Measurements from ENCODE around the gene NEK5.

DNA sequence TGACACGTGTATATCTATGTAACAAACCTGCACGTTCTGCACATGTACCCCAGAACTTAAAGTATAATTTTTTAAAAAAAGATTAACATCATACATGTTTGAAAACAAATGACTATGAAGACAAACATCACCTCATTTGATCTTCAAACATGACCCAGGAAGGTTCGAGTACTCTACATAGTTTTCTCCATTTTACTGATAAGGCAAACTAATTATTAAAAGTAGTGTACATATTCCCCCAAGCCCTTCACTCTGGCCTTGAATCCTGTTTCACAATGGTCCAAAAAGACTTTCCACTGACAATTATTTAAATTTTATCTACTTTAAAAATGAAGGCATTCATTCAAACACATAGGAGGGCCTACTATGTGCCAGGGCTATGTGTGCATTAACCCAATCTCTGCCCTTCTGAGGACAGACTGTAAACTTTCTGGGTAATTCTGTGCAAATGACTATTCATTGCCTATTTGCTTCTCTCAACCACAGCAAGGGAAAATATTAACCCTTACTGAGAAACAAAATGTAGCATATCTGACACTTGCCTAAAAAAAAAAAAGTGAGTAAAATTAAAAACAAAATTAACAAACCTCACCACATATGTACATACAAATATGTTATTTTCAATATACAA lies 139.8 kb downstream of the NEK5 start:
- TF ChIP-seq PPARA (CRISPR knock-in tag; IDR thresholded peaks at IDR 0.05; ENCODE audit: borderline replicate concordance) = no peak
- TF ChIP-seq CSDC2 (CRISPR knock-in tag; IDR thresholded peaks at IDR 0.05) = no peak
- no peak for TF ChIP-seq ZFP3 (CRISPR knock-in tag; IDR thresholded peaks at IDR 0.05)
- TF ChIP-seq, protein P1, sequence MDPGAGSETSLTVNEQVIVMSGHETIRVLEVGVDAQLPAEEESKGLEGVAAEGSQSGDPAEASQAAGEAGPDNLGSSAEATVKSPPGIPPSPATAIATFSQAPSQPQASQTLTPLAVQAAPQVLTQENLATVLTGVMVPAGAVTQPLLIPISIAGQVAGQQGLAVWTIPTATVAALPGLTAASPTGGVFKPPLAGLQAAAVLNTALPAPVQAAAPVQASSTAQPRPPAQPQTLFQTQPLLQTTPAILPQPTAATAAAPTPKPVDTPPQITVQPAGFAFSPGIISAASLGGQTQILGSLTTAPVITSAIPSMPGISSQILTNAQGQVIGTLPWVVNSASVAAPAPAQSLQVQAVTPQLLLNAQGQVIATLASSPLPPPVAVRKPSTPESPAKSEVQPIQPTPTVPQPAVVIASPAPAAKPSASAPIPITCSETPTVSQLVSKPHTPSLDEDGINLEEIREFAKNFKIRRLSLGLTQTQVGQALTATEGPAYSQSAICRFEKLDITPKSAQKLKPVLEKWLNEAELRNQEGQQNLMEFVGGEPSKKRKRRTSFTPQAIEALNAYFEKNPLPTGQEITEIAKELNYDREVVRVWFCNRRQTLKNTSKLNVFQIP (CRISPR knock-in tag; IDR thresholded peaks at IDR 0.05; ENCODE audit: borderline replicate concordance, low read depth) = no peak
- TF ChIP-seq, protein P2, sequence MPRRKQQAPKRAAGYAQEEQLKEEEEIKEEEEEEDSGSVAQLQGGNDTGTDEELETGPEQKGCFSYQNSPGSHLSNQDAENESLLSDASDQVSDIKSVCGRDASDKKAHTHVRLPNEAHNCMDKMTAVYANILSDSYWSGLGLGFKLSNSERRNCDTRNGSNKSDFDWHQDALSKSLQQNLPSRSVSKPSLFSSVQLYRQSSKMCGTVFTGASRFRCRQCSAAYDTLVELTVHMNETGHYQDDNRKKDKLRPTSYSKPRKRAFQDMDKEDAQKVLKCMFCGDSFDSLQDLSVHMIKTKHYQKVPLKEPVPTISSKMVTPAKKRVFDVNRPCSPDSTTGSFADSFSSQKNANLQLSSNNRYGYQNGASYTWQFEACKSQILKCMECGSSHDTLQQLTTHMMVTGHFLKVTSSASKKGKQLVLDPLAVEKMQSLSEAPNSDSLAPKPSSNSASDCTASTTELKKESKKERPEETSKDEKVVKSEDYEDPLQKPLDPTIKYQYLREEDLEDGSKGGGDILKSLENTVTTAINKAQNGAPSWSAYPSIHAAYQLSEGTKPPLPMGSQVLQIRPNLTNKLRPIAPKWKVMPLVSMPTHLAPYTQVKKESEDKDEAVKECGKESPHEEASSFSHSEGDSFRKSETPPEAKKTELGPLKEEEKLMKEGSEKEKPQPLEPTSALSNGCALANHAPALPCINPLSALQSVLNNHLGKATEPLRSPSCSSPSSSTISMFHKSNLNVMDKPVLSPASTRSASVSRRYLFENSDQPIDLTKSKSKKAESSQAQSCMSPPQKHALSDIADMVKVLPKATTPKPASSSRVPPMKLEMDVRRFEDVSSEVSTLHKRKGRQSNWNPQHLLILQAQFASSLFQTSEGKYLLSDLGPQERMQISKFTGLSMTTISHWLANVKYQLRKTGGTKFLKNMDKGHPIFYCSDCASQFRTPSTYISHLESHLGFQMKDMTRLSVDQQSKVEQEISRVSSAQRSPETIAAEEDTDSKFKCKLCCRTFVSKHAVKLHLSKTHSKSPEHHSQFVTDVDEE (CRISPR knock-in tag; IDR thresholded peaks at IDR 0.05) = no peak
- no peak for TF ChIP-seq OSR1 (CRISPR knock-in tag; IDR thresholded peaks at IDR 0.05)
- no peak for TF ChIP-seq ZFP30 (CRISPR knock-in tag; IDR thresholded peaks at IDR 0.05)
- TF ChIP-seq, protein P3, sequence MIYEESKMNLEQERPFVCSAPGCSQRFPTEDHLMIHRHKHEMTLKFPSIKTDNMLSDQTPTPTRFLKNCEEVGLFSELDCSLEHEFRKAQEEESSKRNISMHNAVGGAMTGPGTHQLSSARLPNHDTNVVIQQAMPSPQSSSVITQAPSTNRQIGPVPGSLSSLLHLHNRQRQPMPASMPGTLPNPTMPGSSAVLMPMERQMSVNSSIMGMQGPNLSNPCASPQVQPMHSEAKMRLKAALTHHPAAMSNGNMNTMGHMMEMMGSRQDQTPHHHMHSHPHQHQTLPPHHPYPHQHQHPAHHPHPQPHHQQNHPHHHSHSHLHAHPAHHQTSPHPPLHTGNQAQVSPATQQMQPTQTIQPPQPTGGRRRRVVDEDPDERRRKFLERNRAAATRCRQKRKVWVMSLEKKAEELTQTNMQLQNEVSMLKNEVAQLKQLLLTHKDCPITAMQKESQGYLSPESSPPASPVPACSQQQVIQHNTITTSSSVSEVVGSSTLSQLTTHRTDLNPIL (CRISPR knock-in tag; IDR thresholded peaks at IDR 0.05; ENCODE audit: low read depth) = no peak
- TF ChIP-seq, protein P4, sequence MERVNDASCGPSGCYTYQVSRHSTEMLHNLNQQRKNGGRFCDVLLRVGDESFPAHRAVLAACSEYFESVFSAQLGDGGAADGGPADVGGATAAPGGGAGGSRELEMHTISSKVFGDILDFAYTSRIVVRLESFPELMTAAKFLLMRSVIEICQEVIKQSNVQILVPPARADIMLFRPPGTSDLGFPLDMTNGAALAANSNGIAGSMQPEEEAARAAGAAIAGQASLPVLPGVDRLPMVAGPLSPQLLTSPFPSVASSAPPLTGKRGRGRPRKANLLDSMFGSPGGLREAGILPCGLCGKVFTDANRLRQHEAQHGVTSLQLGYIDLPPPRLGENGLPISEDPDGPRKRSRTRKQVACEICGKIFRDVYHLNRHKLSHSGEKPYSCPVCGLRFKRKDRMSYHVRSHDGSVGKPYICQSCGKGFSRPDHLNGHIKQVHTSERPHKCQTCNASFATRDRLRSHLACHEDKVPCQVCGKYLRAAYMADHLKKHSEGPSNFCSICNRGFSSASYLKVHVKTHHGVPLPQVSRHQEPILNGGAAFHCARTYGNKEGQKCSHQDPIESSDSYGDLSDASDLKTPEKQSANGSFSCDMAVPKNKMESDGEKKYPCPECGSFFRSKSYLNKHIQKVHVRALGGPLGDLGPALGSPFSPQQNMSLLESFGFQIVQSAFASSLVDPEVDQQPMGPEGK (CRISPR knock-in tag; IDR thresholded peaks at IDR 0.05; ENCODE audit: borderline replicate concordance) = no peak
- no peak for TF ChIP-seq TOX (CRISPR knock-in tag; IDR thresholded peaks at IDR 0.05; ENCODE audit: borderline replicate concordance)
- TF ChIP-seq ARNTL (CRISPR knock-in tag; IDR thresholded peaks at IDR 0.05; ENCODE audit: borderline replicate concordance, low read depth) = no peak
- TF ChIP-seq, protein P5, sequence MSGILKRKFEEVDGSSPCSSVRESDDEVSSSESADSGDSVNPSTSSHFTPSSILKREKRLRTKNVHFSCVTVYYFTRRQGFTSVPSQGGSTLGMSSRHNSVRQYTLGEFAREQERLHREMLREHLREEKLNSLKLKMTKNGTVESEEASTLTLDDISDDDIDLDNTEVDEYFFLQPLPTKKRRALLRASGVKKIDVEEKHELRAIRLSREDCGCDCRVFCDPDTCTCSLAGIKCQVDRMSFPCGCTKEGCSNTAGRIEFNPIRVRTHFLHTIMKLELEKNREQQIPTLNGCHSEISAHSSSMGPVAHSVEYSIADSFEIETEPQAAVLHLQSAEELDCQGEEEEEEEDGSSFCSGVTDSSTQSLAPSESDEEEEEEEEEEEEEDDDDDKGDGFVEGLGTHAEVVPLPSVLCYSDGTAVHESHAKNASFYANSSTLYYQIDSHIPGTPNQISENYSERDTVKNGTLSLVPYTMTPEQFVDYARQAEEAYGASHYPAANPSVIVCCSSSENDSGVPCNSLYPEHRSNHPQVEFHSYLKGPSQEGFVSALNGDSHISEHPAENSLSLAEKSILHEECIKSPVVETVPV (CRISPR knock-in tag; IDR thresholded peaks at IDR 0.05) = no peak
- no peak for TF ChIP-seq SNAI2 (CRISPR knock-in tag; IDR thresholded peaks at IDR 0.05)
- TF ChIP-seq ISL1 (CRISPR knock-in tag; IDR thresholded peaks at IDR 0.05) = no peak

Data from SK-N-SH treated with all-trans-retinoic acid at 6 μM for 48 hours (cell line).